Stimulated activated CD8-positive, alpha-beta memory T cell treated with anti-CD3 and anti-CD28 coated beads, Interleukin-7, amount 100 ng/mL, for 1 hour (primary cell): ENCODE measurements around the gene ZNF207.
"Not testable (repeated sequence)": the region's sequence is repeated elsewhere in the genome, so short reads cannot be mapped to it uniquely, and the experiment has no call there.

Experiments
- DNase-seq, 2 donors: peaks; one replicate each; pipeline ENCODE4 v3.0.0-alpha.2; 2020; ENCODE audit warnings: low read depth in 2 of 2

ZNF207 gene

GRCh38 chr17:32386844-32387243, 36.9 kb downstream of the ZNF207 start:
- no peak for DNase-seq

- DNase-seq: not testable (repeated sequence)
These were observed 38.2 kb downstream of the ZNF207 start for GRCh38 chr17:32388128-32388527.

DNA sequence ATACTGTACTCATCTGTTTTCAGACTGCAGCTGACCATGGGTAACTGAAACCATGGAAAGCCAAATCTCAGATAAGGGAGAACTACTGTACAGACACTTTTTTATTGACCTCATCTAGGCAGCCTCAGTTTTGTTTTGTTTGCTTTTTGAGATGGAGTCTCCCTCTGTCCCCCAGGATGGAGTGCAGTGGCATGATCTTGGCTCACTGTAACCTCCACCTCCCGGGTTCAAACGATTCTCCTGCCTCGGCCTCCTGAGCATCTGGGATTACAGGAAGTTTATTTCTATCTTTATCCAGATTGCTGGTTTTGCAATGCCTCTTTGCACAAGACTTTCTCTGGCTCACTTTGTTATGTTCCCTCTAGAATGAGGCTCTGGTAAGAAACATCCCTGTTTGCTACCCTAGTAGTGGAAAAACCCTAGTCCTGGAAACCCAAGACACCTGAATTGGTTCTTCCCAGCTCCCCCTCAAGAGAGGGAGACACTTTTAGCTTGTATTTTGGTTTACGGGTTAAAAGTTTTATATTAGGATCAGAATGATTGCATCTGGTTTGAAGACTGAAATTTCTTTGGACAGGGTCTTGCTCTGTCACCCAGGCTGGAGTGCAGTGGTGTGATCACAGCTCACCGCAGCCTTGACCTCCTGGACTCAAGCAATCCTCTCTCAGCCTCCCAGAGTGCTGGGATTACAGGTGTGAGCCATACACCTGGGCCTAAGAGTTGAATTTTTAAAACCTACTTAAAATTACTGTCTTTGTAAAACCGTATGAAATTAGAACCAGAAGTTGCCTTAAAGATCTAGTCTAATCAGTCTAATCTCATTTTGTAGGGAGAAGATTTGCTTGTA, 38.9 kb downstream of the ZNF207 start:
- no peak for DNase-seq

DNA sequence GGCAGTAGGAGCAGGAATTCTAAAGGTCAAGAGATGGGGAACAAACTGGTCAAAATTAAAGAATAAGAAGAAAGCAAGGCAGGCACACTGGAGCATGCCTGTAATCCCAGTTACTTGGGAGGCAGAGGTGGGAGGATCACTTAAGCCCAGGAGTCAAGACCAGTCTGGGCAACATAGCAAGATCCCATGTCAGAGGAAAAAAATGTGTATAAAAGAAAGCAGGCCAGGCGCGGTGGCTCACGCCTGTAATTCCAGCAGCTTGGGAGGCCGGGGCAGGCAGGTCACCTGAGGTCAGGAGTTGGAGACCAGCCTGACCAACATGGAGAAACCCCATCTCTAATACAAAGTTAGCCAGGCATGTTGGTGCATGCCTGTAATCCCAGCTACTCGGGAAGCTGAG, 43.9 kb downstream of the ZNF207 start:
- no peak for DNase-seq

- no peak for DNase-seq
These were observed 46.4 kb downstream of the ZNF207 start for GRCh38 chr17:32396343-32396742.

- no peak for DNase-seq
These were observed 49.0 kb downstream of the ZNF207 start for GRCh38 chr17:32398946-32399345.

DNA sequence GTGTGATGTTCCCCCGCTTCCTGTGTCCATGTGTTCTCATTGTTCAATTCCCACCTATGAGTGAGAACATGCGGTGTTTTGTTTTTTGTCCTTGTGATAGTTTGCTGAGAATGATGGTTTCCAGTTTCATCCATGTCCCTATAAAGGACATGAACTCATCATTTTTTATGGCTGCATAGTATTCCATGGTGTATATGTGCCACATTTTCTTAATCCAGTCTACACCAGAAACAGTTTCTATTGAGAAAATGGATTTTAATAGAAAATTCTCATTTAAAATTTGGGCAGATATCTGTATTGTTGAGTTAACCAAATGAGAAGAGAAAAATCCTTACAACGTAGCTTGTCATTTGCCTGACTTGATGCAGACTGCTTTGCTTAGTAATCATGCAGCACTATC, 60.1 kb downstream of the ZNF207 start:
- not testable (repeated sequence) for DNase-seq

GRCh38 chr17:32426894-32427293, 76.9 kb downstream of the ZNF207 start:
- DNase-seq: no peak

GRCh38 chr17:32429598-32429997, 79.6 kb downstream of the ZNF207 start:
- no peak for DNase-seq
